Measurements from ENCODE around the gene SNTG2.

DNA sequence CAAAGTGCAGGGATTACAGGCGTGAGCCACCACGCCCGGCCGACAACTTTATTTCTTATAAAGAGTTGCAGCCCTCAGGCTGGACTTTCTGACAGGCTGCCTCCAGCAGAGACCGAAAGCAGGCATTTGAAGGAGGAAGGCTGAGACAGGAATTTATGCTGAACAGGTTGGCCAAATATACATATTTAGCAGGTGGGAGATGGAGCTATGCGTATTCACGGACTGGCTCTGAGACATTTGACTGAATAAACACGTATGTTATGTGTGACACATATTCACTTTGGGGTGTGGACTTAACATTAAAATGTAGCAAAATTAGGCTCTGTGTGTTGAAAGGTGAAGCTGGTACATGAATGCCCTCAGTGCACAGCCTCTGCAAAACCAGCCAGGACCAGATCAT, 65.9 kb downstream of the SNTG2 start:
- TF ChIP-seq, protein P1, sequence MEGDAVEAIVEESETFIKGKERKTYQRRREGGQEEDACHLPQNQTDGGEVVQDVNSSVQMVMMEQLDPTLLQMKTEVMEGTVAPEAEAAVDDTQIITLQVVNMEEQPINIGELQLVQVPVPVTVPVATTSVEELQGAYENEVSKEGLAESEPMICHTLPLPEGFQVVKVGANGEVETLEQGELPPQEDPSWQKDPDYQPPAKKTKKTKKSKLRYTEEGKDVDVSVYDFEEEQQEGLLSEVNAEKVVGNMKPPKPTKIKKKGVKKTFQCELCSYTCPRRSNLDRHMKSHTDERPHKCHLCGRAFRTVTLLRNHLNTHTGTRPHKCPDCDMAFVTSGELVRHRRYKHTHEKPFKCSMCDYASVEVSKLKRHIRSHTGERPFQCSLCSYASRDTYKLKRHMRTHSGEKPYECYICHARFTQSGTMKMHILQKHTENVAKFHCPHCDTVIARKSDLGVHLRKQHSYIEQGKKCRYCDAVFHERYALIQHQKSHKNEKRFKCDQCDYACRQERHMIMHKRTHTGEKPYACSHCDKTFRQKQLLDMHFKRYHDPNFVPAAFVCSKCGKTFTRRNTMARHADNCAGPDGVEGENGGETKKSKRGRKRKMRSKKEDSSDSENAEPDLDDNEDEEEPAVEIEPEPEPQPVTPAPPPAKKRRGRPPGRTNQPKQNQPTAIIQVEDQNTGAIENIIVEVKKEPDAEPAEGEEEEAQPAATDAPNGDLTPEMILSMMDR (IDR thresholded peaks at IDR 0.05), result no peak
- no peak for TF ChIP-seq POLR2A (IDR thresholded peaks at IDR 0.05)
- no peak for TF ChIP-seq EP300 (IDR thresholded peaks at IDR 0.05)
